HG03097 (cell line): Measurements from ENCODE around the gene IGFBPL1.

Source experiments
- ATAC-seq: cut with Tn5 transposase; IDR thresholded peaks from one replicate; pipeline ENCODE4 v1.9.1; 2021; ENCODE audit not compliant: unreplicated experiment, low FRiP score

The IGFBPL1 gene, protein sequence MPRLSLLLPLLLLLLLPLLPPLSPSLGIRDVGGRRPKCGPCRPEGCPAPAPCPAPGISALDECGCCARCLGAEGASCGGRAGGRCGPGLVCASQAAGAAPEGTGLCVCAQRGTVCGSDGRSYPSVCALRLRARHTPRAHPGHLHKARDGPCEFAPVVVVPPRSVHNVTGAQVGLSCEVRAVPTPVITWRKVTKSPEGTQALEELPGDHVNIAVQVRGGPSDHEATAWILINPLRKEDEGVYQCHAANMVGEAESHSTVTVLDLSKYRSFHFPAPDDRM

DNA sequence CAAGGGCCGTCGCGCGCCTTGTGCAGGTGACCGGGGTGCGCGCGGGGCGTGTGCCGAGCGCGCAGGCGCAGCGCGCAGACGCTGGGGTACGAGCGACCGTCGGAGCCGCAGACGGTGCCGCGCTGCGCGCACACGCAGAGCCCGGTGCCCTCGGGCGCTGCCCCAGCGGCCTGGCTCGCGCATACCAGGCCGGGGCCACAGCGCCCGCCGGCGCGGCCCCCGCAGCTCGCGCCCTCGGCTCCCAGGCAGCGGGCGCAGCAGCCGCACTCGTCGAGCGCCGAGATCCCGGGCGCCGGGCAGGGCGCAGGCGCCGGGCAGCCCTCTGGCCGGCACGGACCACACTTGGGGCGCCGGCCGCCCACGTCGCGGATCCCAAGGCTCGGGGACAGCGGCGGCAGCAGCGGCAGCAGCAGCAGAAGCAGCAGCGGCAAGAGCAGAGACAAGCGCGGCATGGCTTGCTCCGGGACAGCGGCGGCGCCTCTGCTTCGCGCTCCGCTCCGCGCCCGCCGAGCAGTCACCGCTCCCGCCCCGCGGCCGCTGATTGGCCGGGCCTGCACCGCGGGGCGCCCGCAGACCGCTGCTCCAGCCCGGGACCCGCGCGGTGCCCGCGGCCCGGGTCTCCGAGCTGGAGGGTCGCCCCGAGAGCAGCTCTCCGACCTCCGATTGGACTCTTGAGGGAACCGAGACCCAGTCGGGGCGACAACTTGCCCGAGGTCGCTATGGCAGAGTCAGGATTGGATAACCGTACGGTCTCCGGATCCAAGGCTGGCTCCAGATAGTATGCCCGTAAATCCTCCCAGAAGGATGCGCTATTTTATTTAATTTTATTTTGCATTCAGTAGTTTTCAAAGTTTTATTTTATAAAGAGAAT is at the start of gene IGFBPL1:
TSS of gene IGFBPL1 (minus strand) at position 482 of the 871 bp plus-strand sequence. CDS start at position 452, 30 bp downstream.
- ATAC-seq: no peak

DNA sequence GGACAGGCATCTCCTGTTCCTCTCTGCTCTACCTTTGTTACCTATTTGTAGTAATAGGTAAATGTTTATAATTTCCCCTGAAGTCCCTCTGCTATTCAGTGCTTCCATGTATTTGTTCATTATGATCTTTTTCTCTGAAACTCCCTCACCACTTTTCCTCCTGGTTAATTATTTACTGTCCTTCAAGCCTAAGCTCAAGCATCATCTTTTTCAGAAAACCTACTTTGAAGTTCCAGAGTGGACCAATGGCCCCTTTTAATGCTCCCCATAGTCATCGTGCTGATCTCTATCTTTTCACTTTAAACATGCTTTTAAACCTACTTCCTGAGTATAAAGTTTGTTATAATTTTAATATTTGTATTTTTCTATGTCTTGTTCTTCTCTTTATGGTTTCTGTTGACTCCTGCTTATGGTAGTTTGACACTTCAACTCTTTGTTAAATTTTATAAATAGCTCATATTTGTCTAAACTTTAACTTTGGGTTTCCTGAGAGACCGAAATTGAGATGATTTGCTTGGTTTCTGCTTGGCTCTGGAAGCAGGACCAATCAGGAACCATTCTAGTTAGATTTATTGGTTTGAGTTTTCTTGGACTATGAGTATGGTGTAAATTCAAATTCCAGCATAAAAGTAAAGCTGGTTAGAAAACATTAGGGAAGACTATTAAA is 48.5 kb upstream of the IGFBPL1 start:
- ATAC-seq: peak; percentile 73

DNA sequence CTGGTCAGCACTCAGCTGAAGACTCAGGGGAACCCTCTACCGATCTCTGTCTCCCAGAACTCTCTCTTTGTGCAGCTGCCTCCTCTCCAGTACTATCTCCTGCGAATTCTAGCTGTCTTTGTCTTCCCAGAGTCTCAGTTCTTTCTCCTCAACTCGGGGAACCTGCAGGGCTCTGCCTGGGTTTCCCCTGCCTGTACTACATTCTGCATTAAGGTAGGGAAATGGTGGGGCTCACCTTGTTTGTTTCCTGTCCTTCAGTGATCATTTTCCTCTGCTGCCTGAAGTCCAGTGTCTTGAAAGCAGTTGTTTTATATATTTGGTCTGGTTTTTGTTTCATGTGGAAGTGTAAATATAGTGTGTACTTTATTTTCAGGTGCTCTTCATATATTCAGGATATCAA is 43.1 kb upstream of the IGFBPL1 start:
- ATAC-seq: no peak

DNA sequence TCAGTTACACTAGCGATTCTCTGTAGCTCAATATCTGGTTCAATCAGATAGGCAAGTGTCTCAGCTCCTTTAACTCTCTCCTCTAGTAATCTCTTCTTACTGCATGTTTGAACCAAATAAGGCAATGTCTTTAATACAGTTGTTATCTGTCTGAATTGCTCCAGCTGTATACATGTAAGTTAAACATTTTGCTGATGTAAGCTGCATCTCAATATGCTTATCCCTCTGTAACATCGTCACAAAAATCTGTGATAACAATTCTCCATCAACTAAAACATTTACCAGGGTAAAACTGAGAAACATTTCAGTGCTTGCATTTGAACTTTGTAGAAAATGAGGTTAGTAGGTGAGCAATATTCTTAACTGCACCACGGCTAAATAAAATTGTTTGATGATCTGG is 29.6 kb upstream of the IGFBPL1 start:
- no peak for ATAC-seq

DNA sequence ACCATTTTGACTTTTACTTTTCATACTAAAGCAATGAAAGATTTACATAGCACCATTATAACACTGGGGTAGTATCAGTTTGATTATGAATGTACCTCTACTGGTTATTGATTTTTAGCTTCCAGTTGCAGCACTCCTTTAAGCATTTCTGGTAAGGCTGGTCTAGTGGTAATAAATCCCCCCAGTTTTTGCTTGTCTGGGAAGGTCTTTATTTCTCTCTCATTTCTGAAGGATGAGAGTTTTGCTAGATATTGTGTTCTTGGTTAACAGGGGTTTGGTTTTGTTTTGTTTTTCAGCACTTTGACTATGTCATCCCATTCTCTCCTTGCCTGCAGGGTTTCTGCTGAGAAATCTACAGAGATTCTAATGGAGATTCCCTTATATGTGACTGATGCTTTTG is 26.9 kb upstream of the IGFBPL1 start:
- ATAC-seq: no peak

DNA sequence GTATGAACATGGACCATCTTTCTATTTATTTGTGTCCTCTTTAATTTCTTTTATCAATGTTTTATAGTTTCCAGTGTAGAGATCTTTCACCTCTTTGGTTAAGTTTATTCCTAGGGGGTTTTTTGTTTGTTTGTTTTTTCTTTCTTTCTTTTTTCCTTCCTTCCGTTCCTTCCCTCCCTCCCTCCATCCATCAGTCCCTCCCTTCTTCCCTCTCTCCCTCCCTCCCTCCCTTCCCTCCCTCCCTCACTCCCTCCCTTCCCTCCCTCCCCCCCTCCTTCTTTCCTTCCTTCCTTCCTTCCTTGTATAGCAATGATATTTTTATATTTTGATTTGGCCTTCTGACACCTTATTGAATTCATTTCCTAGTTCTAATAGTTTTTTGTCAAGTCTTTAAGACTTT is 23.4 kb upstream of the IGFBPL1 start:
- ATAC-seq: no peak

DNA sequence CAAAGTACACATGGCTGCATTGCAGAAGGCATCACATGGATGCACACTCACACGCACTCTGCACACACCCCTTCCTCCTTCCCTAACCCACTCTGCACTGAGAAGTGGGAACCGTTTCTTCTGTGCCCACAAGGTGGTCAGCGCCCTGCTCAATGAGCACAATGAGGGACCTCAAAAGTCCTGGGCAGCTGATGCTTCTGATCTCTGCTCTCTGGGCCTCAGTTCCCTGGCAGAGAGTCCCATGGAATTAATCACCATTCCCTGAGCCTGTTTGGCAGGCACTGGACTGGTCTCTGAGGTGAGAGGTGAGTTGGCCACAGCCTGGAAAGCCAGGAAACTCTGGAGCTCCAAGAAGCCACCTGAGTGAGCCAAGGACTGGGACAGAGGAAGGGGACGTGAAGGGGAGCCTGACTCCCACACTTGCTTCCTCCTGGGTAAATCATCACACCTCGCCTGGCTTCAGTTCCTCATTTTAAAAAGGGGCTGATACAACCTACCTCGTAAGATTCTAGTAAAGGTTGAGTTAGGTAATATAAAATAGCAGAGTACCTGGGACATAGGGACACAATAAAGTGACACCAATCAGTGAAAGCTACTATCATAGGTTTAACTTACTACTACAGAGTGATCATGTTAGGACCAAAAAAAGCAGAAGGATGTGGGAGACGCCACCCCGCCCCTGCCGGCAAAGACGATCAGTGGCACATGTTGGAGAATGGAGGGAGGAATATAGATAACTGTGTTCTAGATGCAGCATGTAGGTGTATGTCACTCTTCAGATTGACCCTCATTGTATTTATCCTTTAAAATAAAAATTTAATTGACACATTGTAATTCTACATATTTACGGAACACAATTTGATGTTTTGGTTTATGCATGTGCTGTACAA is 21.1 kb upstream of the IGFBPL1 start:
- ATAC-seq: peak; percentile 91

DNA sequence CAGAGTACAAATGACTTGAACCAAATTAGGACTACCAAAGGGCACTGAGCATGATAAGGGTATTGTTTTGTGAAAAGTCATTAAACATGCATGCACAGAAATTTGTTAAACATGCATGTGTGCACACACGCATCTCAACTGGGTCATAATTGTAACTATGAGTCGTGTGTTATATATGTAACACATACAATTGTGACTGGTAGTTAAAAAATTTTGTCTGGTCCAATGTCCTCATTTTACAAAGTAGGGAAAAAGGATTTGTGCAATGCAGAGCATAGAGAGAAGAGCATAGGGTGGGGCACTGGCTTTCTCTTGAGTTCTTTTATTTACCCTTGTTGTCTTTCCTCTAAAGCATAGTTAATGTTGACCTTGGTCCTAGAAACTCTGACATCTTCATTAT is 19.3 kb upstream of the IGFBPL1 start:
- no peak for ATAC-seq

DNA sequence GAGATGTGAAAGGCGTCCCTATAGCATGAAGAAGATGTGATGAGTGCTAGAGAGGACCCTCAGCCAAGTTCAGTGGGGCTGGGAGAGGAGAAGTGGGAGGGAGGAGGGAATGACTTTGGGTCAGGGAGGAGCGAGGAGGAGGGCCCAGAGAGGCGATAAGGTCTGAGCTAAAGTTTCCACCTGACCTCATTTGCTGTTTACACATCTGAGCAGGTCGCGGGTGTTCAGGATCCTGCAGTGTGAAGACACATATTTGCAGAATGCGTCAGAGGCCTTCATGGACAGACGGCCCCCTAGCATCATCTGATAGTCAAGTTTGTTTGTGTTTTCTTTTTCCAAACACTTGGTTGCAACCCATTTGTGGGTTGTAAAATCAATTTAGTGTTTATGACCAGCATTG is 18.9 kb upstream of the IGFBPL1 start:
- ATAC-seq: no peak

DNA sequence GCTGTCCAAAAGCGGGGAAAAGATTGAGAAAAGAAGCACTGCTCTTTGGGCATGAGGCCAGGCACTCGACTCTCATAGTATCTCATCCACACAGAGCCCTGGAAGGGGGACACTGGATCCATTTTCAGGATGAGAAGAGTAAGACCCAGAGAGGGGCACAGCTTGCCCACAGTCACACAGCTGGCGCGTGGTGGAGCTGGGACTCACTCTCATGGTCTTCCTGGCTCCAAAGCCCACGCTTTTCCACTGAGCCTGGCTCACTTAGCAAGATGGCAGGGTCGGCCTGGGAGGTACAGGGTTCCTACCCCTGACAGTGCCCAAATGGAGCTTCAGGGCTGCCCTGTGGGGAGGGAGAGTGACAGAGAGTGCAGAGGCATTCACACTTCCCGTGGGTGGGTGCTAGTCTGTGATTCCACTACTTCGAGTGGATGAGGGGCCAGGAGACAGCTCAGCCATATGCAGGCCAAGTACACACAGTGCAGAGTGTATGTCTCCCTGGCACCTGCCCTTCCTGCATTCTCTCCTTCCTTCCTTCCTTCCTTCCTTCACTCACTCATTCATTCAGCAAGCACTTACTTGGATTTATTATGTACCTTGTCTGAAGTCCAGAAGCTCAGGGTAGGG is 18.3 kb upstream of the IGFBPL1 start:
- ATAC-seq: no peak

DNA sequence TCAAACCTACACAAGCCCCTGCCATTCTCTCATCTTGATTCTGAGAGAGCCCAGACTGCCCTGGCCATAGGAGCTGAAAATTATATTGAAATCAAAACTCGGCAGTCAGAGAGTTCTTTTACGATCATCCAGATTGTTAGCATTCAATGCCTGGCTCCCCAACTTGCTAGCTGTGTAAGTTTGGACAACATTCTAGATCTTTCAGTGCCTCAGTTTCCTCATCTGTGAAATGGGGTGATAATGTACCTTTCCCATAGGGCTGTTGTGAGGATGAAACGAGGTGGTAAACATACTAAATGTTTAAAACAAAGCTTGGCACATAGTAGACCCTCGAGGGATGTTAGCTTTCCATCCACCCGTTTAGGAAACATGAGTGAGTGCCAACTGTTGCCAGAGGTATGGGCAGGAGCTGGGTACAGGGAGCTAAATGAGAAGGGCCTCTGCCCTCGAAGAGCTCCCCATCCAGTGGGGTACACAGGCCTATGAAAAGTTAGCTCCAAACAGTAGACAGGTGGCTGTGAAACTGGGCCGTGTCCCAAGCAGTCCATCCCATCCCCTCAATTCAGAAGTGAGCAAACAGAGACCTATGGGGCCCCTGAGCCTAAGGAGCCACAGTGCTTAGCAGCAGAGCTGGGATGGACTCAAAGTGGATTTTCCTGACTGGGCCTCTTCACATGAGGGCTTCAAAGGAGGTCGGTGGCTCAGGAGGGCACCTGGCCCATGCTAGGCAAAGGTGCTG is 17.3 kb upstream of the IGFBPL1 start:
- ATAC-seq: no peak

DNA sequence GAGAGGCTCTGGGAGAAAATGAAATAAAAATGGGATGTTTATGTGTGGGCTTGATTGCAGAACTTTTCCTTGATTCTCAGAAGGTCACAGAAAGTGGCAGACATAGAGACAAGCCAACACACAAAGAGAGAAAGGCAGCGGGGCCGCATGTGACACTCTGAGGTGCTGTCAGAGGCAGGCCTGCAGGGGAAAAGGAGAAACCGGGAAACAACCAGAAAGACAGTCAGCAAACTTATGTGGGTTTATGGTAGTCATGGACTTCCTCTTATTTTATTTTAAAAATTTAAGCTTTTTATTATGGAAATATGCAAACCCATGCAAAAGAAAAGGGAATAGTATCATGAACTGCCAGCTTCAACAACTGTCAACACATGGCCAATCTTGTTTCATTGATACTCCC is 16.3 kb upstream of the IGFBPL1 start:
- ATAC-seq: no peak

DNA sequence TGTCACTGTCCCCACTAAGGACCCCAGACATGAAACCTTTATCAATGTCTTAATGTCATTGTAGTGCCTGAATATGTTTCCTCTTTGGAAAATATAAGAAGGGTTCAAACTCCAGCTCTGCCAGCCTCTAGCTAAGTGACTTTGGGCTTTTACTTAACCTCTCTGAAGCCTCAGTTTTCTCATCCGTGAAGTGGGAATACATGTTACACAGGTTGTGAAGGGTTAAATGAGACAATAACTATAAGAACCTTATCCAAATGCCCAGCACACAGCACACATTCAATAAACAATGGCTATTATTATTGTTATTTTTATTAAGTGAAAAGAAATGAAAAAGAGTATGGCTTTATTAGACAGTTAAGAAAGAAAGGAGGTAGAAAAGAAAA is 15.7 kb upstream of the IGFBPL1 start:
- ATAC-seq: no peak

DNA sequence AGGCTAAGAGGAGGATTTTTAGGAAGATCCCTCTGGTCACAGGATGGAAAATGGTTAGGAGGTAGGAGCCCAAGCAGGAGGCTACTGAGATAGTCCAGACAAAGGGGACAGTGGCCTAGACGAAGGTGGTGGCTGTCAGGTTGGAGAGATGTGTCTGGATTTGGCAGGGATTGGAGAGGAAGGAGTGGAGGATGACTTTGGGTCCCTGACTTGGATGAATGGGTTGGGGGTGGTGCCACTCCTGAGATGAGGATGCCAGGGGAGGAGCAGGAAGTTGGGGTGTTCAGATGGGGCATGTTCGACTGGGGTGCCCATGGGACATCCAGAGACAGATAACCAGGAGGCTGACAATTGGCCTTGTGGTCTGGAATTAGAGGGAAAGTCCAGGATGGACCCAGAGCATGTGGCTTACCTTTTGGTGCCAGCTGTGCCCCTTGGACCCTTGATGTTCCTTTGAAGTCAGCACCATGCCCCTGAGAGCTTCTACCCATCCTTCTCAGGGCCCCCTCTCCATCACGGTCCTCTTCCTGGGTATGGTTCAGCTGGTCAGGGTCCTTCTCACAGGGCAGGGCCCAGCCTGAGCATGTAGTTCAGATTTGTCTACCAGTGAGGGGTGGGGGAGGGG is 15.1 kb upstream of the IGFBPL1 start:
- ATAC-seq: no peak

DNA sequence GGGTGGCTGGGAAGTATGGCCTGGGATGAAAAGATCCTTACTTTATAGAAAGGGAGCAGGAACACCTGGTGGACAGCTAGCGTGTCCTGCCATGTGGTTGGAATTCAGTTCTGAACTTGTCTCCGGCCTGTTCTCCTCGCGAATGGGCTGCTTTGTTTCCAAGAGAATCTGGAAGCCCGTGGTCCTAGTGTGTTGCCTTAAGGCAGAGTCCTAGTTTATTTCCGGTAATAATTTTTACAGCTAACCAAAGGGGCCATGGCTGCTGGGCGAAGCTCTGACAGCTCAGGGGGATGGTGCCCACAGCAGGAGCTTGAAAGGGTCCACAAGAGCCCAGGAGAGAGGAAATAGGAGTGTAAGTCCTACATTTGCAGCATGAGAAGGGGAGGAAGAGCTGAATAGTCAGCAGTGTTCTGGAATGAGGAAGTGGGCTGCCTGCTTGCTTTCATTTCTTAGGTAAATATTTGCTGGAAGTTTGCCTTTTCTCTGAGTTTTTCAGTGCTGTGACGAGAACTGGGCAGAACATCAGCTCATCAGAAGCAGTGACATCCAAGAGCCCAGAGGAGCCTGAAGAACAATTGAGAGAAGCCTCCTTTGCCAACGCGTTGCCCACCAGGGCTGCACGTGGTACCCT is 13.1 kb upstream of the IGFBPL1 start:
- ATAC-seq: no peak

DNA sequence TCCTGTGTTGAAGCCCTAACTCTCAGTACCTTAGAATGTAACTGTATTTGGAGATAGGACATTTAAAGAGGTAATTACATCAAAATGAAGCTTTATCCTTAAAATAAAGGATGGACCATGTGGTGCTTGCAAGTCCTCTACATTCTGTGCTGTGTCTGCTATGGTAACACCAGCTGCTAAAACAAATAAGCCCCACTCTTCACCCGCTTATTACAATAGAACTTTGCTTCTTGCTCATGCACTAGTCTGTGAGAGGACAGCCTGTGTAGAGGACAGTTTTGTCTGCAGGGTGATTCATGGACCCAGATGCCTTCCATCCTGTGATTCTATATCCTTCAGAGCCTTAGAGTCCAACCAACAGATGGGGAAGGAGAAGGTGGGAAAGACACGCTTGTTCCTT is 12.5 kb upstream of the IGFBPL1 start:
- ATAC-seq: no peak

DNA sequence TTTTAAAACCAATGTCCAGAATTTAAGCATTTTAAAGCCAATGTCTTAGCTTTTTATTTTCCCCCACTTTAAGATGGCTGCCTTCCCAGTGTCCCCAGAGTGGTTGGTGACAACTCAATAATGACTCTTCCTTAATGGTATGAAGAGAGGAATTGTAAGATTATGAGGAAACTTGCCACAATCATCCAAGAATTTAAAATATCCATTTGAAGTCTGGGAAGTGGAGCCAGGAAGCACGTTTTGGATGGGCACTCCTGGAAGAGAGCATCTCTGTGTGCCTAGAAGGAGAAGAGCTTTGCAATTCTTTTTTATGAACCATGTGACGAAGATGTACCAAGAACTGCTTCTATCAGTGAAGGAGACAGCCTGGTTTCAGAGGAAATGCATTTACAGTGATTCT is 11.3 kb upstream of the IGFBPL1 start:
- no peak for ATAC-seq

DNA sequence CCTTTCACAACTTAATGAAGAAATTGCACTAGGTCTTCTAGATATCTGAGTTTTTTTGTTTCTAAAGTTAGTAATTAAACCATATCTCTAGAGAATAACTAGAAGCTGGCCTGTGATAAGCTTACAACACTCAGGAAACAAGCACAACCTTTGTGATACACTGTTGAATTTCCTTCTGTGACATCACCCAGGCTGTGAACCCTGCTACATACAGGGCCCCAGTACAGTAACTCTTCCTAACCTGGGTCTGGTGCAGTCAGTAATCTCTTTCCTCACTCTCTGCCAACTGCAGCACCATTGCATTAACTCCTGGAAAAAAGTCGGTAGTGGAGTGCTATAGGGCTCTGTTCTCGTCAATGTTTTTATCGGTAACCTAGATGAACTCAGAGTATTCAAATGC is 10.6 kb upstream of the IGFBPL1 start:
- no peak for ATAC-seq

DNA sequence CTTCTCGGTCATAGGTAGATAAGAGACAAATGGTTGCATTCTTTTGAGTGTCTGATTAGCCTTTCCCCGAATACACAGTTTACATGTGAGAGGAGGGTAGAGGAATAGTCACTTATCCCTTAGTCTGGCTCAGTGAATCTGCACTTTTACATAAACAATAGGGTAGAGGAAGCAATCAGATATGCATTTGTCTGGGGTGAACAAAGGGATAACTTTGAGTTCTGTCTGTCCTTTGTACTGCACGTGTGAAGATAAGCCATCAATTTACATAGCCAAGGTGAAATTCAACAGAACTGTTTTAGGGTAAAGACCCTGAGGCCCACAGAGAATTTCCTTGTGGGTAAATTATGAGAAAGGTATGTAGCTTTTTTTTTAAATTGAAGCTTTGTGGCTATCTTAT is 10.1 kb upstream of the IGFBPL1 start:
- ATAC-seq: no peak
